Chondrocyte (in vitro differentiated cells): Measurements from ENCODE around the gene MRPL18. TPM values are rescaled to one million over a fixed set of nuclear protein-coding genes. Genes with fewer than 3 reads are reported as not detected.
"Not testable (repeated sequence)": the region's sequence is repeated elsewhere in the genome, so short reads cannot be mapped to it uniquely, and the experiment has no call there.

ENCODE experiments used
- DNase-seq: peaks from one replicate; pipeline ENCODE4 v3.0.0; 2021; ENCODE audit warnings: mixed read lengths, low spot score
- H3K27ac Mint-ChIP-seq: one replicate; pipeline ENCODE4 v1.8.0; 2021; ENCODE audit warnings: mild to moderate bottlenecking, moderate library complexity, mixed read lengths; ENCODE audit not compliant: unreplicated experiment
- H3K27me3 Mint-ChIP-seq: 2 replicates; pipeline ENCODE4 v1.8.0; 2021; ENCODE audit warnings: low read depth, mixed read lengths
- H3K36me3 Mint-ChIP-seq: 2 replicates; pipeline ENCODE4 v1.8.0; 2021; ENCODE audit warnings: low read depth, mixed read lengths
- H3K4me1 Mint-ChIP-seq: 2 replicates; pipeline ENCODE4 v1.8.0; 2021; ENCODE audit warnings: low read depth, mild to moderate bottlenecking, mixed read lengths
- H3K4me3 Mint-ChIP-seq: one replicate; pipeline ENCODE4 v1.8.0; 2021; ENCODE audit warnings: mild to moderate bottlenecking, moderate library complexity, mixed read lengths; ENCODE audit not compliant: unreplicated experiment
- H3K9me3 Mint-ChIP-seq: 2 replicates; pipeline ENCODE4 v1.8.0; 2021; ENCODE audit warnings: low read depth, mixed read lengths
- long read RNA-seq: library from polyadenylated mRNA; stranded (forward); transcript quantifications from one replicate; pipeline ENCODE4 v2.0.0, GENCODE V29; 2021
- total RNA-seq: library from RNA; stranded (reverse); gene quantifications from 3 replicates; pipeline ENCODE4 v1.2.1, GENCODE V29; 2021
- TF ChIP-seq, protein P1 (sequence below): fragments of 200-600 bp; sonication (generic); IDR thresholded peaks from 2 replicates; pipeline ENCODE4 v1.5.0; 2021; ENCODE audit warnings: antibody characterized with exemption, mild to moderate bottlenecking, moderate library complexity

MRPL18 gene
- total RNA-seq, result 52.2 to 70.6 TPM (median 53.1 TPM) in 3 replicates
- long read RNA-seq, transcript MRPL18-201 (4 exons, 978 nt), result major isoform, 51 of 59 reads
- long read RNA-seq, partial matches to known transcripts, result 1 of 59 reads
- long read RNA-seq, other reads (novel, unspliced or antisense), result 7 of 59 reads

GRCh38 chr6:159790149-159790955 lies at the start of gene MRPL18:
Gene MRPL18, plus strand, starts transcription at chr6:159790467. Its CDS starts 121 bp downstream, at chr6:159790588.
- H3K4me1 Mint-ChIP-seq, result peaks cover 44% of the 10 kb centered on the region
- peaks cover 24% of the 10 kb centered on the region for H3K36me3 Mint-ChIP-seq
- H3K4me3 Mint-ChIP-seq, result peak within 1 kb of the TSS; percentile 98
- TF ChIP-seq, protein P1, sequence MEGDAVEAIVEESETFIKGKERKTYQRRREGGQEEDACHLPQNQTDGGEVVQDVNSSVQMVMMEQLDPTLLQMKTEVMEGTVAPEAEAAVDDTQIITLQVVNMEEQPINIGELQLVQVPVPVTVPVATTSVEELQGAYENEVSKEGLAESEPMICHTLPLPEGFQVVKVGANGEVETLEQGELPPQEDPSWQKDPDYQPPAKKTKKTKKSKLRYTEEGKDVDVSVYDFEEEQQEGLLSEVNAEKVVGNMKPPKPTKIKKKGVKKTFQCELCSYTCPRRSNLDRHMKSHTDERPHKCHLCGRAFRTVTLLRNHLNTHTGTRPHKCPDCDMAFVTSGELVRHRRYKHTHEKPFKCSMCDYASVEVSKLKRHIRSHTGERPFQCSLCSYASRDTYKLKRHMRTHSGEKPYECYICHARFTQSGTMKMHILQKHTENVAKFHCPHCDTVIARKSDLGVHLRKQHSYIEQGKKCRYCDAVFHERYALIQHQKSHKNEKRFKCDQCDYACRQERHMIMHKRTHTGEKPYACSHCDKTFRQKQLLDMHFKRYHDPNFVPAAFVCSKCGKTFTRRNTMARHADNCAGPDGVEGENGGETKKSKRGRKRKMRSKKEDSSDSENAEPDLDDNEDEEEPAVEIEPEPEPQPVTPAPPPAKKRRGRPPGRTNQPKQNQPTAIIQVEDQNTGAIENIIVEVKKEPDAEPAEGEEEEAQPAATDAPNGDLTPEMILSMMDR, result no peak
- no peaks in the 10 kb centered on the region for H3K9me3 Mint-ChIP-seq
- peak; percentile 97 for DNase-seq
- H3K27me3 Mint-ChIP-seq, result no peaks in the 10 kb centered on the region
- H3K27ac Mint-ChIP-seq, result peak within 1 kb of the TSS; percentile 99

DNA sequence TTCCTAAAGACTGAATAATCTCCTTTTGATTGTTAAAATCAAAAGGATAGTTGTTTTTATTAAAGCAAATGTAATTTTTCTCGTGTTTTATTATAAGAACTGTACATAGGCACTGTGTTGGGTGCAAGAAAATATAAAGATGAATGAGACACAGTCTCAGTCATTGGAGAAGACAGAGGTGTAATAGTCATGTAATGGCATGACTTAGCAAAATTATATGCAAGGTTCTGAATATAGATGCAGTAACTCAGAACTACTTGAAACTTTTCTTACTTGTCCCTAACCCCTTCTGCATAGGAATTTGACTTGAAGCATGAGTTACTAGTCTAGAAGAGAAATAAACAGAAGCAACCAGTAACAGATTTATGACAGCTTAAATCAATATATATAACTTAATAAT lies 48.1 kb upstream of the MRPL18 start:
- H3K36me3 Mint-ChIP-seq, result peaks cover 25% of the 10 kb centered on the region

GRCh38 chr6:159745081-159745480 lies 45.2 kb upstream of the MRPL18 start:
- Mint-ChIP-seq H3K27me3 (no peaks in the 10 kb centered on the region), H3K4me1 (peaks cover 3% of the 10 kb centered on the region), H3K9me3 (no peaks in the 10 kb centered on the region), H3K4me3 (no peak overlapping the region), H3K36me3 (peaks cover 42% of the 10 kb centered on the region), H3K27ac (no peak overlapping the region)
- TF ChIP-seq, protein P1, result no peak
- no peak for DNase-seq

More for the DNA sequence above, 48.1 kb upstream of the MRPL18 start:
- peaks cover 6% of the 10 kb centered on the region for H3K4me1 Mint-ChIP-seq
- no peaks in the 10 kb centered on the region for H3K27me3 Mint-ChIP-seq
- no peak overlapping the region for H3K4me3 Mint-ChIP-seq
- TF ChIP-seq, protein P1, result no peak
- no peak for DNase-seq
- no peaks in the 10 kb centered on the region for H3K9me3 Mint-ChIP-seq
- peak overlapping the region; percentile 32 for H3K27ac Mint-ChIP-seq

DNA sequence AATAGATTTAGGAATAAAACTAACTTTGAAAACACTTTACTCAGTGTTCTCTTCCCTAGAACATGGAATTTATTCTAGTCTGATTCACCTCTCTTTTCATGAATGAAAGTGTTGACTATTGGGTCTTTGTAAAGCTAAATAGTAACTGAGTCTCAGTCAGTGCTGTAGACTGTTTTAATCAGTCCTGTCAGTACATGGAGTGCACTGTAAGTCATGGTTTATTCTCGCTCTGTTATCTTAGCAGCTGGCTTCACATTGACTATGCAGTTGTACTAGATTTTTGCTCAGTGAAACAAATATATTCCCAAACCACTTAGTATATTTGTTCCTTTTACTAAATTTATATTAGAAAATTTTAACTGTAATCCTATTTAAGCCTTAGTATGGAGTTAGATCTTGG lies 43.5 kb upstream of the MRPL18 start:
- TF ChIP-seq, protein P1, result no peak
- Mint-ChIP-seq H3K9me3 (no peaks in the 10 kb centered on the region), H3K4me3 (no peak overlapping the region), H3K27ac (no peak overlapping the region), H3K27me3 (no peaks in the 10 kb centered on the region), H3K36me3 (peaks cover 37% of the 10 kb centered on the region), H3K4me1 (peaks cover 3% of the 10 kb centered on the region)
- DNase-seq, result no peak

- peaks cover 33% of the 10 kb centered on the region for H3K36me3 Mint-ChIP-seq
- not testable (repeated sequence) for H3K4me1 Mint-ChIP-seq, DNase-seq, H3K9me3 Mint-ChIP-seq, H3K27ac Mint-ChIP-seq, H3K4me3 Mint-ChIP-seq, H3K27me3 Mint-ChIP-seq
Observed at GRCh38 chr6:159748127-159748526, 42.1 kb upstream of the MRPL18 start.
